Mammary epithelial cell (primary cell): Measurements from ENCODE around the gene TSHR.

Experiments
- EZH2 ChIP-seq: IDR thresholded peaks from 2 replicates; pipeline ENCODE4 v1.6.1; 2012; ENCODE audit warnings: low read length, inconsistent platforms, borderline replicate concordance
- TF ChIP-seq, protein P1 (sequence below), 2 donors: IDR thresholded peaks in 1 of 2; conservative IDR thresholded peaks in 1 of 2; 2 replicates each; pipeline ENCODE4 v1.5.1; 2011 to 2012; ENCODE audit warnings: inconsistent platforms in 2 of 2, low read length in 2 of 2, mild to moderate bottlenecking in 2 of 2, control low read depth in 1 of 2, low read depth in 1 of 2; ENCODE audit not compliant: insufficient read depth in 1 of 2; ENCODE audit errors: extremely low read depth in 1 of 2

DNA sequence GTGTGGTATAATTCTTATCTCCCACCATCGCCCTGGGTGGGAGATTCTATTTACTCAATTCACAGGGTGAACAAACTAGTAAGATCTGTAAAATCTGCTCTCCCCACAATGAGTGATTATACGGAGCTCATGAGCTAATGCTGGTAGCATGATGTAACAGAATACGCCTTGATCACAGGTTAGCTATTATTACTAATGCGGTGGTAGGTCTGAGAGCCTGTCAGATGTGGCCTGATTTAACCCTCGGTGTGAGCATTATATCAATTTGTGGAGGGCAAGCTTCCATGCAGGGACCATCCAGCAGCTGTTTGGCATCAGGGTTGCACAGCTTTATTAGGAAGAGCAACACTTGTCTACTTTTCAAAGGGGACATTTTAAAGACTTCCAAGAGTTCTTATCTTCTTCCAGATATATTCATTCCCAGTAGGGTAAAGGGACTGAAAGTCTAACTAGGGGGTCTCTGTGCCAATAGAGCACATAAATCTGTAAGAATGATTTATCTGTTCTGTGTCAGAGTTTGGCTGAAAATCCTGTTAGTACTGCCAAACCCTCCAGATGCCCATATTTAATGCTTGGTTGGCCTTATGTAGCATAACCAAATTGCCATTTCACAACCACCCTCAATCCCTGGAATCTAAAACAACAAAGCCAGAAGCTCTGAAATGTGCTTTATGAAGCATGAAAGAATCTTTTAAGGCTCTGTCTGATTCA is 18.7 kb downstream of the TSHR start:
- TF ChIP-seq, protein P1, sequence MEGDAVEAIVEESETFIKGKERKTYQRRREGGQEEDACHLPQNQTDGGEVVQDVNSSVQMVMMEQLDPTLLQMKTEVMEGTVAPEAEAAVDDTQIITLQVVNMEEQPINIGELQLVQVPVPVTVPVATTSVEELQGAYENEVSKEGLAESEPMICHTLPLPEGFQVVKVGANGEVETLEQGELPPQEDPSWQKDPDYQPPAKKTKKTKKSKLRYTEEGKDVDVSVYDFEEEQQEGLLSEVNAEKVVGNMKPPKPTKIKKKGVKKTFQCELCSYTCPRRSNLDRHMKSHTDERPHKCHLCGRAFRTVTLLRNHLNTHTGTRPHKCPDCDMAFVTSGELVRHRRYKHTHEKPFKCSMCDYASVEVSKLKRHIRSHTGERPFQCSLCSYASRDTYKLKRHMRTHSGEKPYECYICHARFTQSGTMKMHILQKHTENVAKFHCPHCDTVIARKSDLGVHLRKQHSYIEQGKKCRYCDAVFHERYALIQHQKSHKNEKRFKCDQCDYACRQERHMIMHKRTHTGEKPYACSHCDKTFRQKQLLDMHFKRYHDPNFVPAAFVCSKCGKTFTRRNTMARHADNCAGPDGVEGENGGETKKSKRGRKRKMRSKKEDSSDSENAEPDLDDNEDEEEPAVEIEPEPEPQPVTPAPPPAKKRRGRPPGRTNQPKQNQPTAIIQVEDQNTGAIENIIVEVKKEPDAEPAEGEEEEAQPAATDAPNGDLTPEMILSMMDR (conservative IDR thresholded peaks at IDR 0.05 in 1 of 2, IDR thresholded peaks at IDR 0.05 in 1 of 2; ENCODE audit: extremely low read depth in 1 of 2, insufficient read depth in 1 of 2, low read depth in 1 of 2, low read length in 2 of 2), result no peak
- TF ChIP-seq EZH2, result no peak
